GM23338 (cell line): ENCODE measurements around the gene GRHPR. TPM values are rescaled to one million over a fixed set of nuclear protein-coding genes. Genes with fewer than 3 reads are reported as not detected.

Source experiments
- ATAC-seq: fragments of 200-7000 bp; cut with Tn5 transposase; 3 replicates; pipeline ENCODE4 v1.9.1; 2020
- DNase-seq: peaks from one replicate; pipeline ENCODE4 v3.0.0-alpha.2; 2015; ENCODE audit warnings: low spot score
- H2AFZ ChIP-seq: fragments of 200-600 bp; sonication (generic); 2 replicates; pipeline ENCODE4 v1.8.0; 2016; ENCODE audit warnings: antibody characterized with exemption, mild to moderate bottlenecking, moderate library complexity
- H3F3A ChIP-seq: fragments of 200-600 bp; sonication (generic); replicated peaks from 2 replicates; pipeline ENCODE4 v1.8.0; 2017; ENCODE audit warnings: antibody characterized with exemption, mixed run types, low read depth
- H3K27ac ChIP-seq: fragments of 200-600 bp; sonication (generic); 2 replicates; pipeline ENCODE4 v1.6.1; 2016; ENCODE audit warnings: low read depth
- H3K27me3 ChIP-seq: fragments of 200-600 bp; sonication (generic); 2 replicates; pipeline ENCODE4 v1.8.0; 2016; ENCODE audit warnings: mild to moderate bottlenecking, mixed run types, moderate library complexity; ENCODE audit not compliant: insufficient read depth
- H3K36me3 ChIP-seq: fragments of 200-600 bp; sonication (generic); 2 replicates; pipeline ENCODE4 v1.8.0; 2016; ENCODE audit warnings: mild to moderate bottlenecking; ENCODE audit not compliant: insufficient read depth
- H3K4me1 ChIP-seq: fragments of 200-600 bp; sonication (generic); 2 replicates; pipeline ENCODE4 v1.8.0; 2016; ENCODE audit warnings: mild to moderate bottlenecking, moderate library complexity; ENCODE audit not compliant: insufficient read depth
- H3K4me2 ChIP-seq: fragments of 200-600 bp; sonication (generic); 2 replicates; pipeline ENCODE4 v1.7.1; 2017; ENCODE audit warnings: mixed run types
- H3K4me3 ChIP-seq: fragments of 200-600 bp; sonication (generic); 2 replicates; pipeline ENCODE4 v1.6.1; 2016; ENCODE audit warnings: mixed run types
- H3K79me2 ChIP-seq: fragments of 200-600 bp; sonication (generic); replicated peaks from 2 replicates; pipeline ENCODE4 v1.8.0; 2017; ENCODE audit warnings: mild to moderate bottlenecking; ENCODE audit not compliant: insufficient read depth
- H3K9me2 ChIP-seq: fragments of 200-600 bp; sonication (generic); 2 replicates; pipeline ENCODE4 v1.8.0; 2017; ENCODE audit not compliant: insufficient read depth
- H4K20me1 ChIP-seq: fragments of 200-600 bp; sonication (generic); replicated peaks from 2 replicates; pipeline ENCODE4 v1.8.0; 2017; ENCODE audit warnings: mild to moderate bottlenecking; ENCODE audit not compliant: insufficient read depth
- H3K27ac Mint-ChIP-seq: 2 replicates; pipeline ENCODE4 v1.8.0; 2020; ENCODE audit warnings: inconsistent platforms, mild to moderate bottlenecking, moderate library complexity, mixed read lengths
- H3K27me3 Mint-ChIP-seq: 3 replicates; pipeline ENCODE4 v1.8.0; 2022; ENCODE audit warnings: low read depth, mild to moderate bottlenecking, moderate library complexity, mixed read lengths, inconsistent platforms; ENCODE audit not compliant: insufficient read depth, poor library complexity
- H3K36me3 Mint-ChIP-seq: 3 replicates; pipeline ENCODE4 v1.8.0; 2021; ENCODE audit warnings: low read depth, mild to moderate bottlenecking, inconsistent platforms, moderate library complexity, mixed read lengths
- H3K4me1 Mint-ChIP-seq: 3 replicates; pipeline ENCODE4 v1.8.0; 2020; ENCODE audit warnings: mild to moderate bottlenecking, inconsistent platforms, mixed read lengths
- H3K4me3 Mint-ChIP-seq: 3 replicates; pipeline ENCODE4 v1.8.0; 2021; ENCODE audit warnings: moderate library complexity, mild to moderate bottlenecking, inconsistent platforms, mixed read lengths
- H3K9me3 Mint-ChIP-seq: 3 replicates; pipeline ENCODE4 v1.8.0; 2020; ENCODE audit warnings: moderate library complexity, mild to moderate bottlenecking, inconsistent platforms, mixed read lengths
- CREB1 ChIP-seq: fragments of 250-450 bp; sonication (Bioruptor Pico); IDR thresholded peaks from 2 replicates; pipeline ENCODE4 v1.5.0; 2020; ENCODE audit warnings: low read depth, mild to moderate bottlenecking, moderate library complexity
- CTCF ChIP-seq, 2 experiments: fragments of 200-600 bp in 1 of 2; sonication (generic) in 1 of 2; conservative IDR thresholded peaks; 2 replicates each; pipeline versions ENCODE4 v1.5.1 to v1.6.1; 2016 to 2017; ENCODE audit warnings: antibody characterized with exemption in 2 of 2, low read depth in 2 of 2, mild to moderate bottlenecking in 2 of 2, moderate library complexity in 1 of 2
- EZH2phosphoT487 ChIP-seq: fragments of 200-600 bp; sonication (generic); IDR thresholded peaks from one replicate; pipeline ENCODE4 v1.8.1; 2018; ENCODE audit warnings: antibody characterized with exemption; ENCODE audit not compliant: unreplicated experiment
- JUNB ChIP-seq: IDR thresholded peaks from one replicate; pipeline ENCODE4 v1.6.1; 2016; ENCODE audit warnings: antibody characterized with exemption; ENCODE audit not compliant: unreplicated experiment
- NANOG ChIP-seq: IDR thresholded peaks from 2 replicates; pipeline ENCODE4 v1.6.1; 2016; ENCODE audit warnings: antibody characterized with exemption, borderline replicate concordance
- POLR2AphosphoS5 ChIP-seq: IDR thresholded peaks from 2 replicates; pipeline ENCODE4 v1.6.1; 2016; ENCODE audit warnings: antibody characterized with exemption, low read depth
- ZNF331 ChIP-seq: fragments of 250-450 bp; sonication (Bioruptor Pico); IDR thresholded peaks from 2 replicates; pipeline ENCODE4 v1.5.0; 2020; ENCODE audit warnings: low read depth, mild to moderate bottlenecking, moderate library complexity
- polyA plus RNA-seq: library from polyadenylated mRNA; unstranded; fragments of >200 nt; fragmentation: Nextera tagmentation; extraction: Ambion mirVana; gene quantifications from 2 replicates; pipeline ENCODE4 v1.2.1, GENCODE V29; 2016
- total RNA-seq: library from RNA; depleted of rRNA; stranded (reverse); fragments of >200 nt; shearing (Covaris generic); gene quantifications from 2 replicates; pipeline ENCODE4 v1.2.3, GENCODE V29; 2014
- TF ChIP-seq, protein P1 (sequence below): fragments of 250-450 bp; sonication (Bioruptor Pico); IDR thresholded peaks from 2 replicates; pipeline ENCODE4 v1.5.0; 2020; ENCODE audit warnings: mild to moderate bottlenecking, moderate library complexity

The GRHPR gene
- total and polyA plus RNA-seq, 2 experiments from 2014 or later: 69.0 to 128 TPM

DNA sequence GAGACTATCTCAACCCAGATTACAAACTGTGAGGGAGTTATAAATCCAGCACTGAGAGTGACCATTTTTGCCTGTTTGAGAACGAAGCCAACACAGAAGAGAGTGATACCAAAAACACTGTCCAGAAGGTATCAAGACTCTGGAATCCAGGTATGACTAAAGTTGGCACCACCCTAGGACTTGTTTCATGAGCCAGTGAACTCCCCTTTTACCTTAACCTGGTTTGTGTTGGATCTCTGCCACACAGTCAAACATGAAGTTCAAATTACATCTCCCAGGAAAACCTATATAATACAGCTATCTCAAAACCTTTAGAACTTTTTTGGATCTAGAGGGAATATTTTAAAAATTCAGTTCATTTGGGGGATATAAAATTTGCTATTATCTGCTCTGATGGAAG, 31.3 kb downstream of the GRHPR start (continued):
- no peak for TF ChIP-seq ZNF331
- TF ChIP-seq, protein P1, sequence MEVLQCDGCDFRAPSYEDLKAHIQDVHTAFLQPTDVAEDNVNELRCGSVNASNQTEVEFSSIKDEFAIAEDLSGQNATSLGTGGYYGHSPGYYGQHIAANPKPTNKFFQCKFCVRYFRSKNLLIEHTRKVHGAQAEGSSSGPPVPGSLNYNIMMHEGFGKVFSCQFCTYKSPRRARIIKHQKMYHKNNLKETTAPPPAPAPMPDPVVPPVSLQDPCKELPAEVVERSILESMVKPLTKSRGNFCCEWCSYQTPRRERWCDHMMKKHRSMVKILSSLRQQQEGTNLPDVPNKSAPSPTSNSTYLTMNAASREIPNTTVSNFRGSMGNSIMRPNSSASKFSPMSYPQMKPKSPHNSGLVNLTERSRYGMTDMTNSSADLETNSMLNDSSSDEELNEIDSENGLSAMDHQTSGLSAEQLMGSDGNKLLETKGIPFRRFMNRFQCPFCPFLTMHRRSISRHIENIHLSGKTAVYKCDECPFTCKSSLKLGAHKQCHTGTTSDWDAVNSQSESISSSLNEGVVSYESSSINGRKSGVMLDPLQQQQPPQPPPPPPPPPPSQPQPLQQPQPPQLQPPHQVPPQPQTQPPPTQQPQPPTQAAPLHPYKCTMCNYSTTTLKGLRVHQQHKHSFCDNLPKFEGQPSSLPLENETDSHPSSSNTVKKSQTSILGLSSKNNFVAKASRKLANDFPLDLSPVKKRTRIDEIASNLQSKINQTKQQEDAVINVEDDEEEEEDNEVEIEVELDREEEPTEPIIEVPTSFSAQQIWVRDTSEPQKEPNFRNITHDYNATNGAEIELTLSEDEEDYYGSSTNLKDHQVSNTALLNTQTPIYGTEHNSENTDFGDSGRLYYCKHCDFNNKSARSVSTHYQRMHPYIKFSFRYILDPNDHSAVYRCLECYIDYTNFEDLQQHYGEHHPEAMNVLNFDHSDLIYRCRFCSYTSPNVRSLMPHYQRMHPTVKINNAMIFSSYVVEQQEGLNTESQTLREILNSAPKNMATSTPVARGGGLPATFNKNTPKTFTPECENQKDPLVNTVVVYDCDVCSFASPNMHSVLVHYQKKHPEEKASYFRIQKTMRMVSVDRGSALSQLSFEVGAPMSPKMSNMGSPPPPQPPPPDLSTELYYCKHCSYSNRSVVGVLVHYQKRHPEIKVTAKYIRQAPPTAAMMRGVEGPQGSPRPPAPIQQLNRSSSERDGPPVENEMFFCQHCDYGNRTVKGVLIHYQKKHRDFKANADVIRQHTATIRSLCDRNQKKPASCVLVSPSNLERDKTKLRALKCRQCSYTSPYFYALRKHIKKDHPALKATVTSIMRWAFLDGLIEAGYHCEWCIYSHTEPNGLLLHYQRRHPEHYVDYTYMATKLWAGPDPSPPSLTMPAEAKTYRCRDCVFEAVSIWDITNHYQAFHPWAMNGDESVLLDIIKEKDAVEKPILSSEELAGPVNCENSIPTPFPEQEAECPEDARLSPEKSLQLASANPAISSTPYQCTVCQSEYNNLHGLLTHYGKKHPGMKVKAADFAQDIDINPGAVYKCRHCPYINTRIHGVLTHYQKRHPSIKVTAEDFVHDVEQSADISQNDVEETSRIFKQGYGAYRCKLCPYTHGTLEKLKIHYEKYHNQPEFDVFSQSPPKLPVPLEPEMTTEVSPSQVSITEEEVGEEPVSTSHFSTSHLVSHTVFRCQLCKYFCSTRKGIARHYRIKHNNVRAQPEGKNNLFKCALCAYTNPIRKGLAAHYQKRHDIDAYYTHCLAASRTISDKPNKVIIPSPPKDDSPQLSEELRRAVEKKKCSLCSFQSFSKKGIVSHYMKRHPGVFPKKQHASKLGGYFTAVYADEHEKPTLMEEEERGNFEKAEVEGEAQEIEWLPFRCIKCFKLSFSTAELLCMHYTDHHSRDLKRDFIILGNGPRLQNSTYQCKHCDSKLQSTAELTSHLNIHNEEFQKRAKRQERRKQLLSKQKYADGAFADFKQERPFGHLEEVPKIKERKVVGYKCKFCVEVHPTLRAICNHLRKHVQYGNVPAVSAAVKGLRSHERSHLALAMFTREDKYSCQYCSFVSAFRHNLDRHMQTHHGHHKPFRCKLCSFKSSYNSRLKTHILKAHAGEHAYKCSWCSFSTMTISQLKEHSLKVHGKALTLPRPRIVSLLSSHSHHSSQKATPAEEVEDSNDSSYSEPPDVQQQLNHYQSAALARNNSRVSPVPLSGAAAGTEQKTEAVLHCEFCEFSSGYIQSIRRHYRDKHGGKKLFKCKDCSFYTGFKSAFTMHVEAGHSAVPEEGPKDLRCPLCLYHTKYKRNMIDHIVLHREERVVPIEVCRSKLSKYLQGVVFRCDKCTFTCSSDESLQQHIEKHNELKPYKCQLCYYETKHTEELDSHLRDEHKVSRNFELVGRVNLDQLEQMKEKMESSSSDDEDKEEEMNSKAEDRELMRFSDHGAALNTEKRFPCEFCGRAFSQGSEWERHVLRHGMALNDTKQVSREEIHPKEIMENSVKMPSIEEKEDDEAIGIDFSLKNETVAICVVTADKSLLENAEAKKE (CRISPR knock-in tag): no peak

DNA sequence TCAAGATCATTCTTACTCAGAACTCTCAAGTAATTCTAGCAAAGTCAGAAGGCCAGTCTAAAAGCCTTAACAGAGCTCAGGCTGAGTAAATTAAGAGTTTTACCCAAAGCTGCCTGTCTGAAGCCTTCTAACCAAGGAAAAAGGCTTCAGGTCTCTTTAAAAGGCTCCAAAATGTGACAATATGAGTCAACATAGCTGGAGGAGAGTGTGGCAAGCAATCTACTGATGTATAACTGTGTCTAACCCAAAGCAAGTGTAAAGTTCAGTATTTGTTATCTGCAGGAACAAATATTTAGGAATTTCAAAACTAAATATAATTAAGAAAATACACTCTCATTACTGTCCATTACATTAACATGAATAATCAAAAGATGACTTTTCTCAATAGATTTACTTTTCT, 31.7 kb downstream of the GRHPR start:
- H3K27me3 ChIP-seq: no peaks in the 10 kb centered on the region
- H3K9me2 ChIP-seq: no peaks in the 10 kb centered on the region
- H2AFZ ChIP-seq: no peak overlapping the region
- H3K4me2 ChIP-seq: no peak overlapping the region
- H3F3A ChIP-seq: peaks cover 3% of the 10 kb centered on the region; the same call in 1 of the 2 replicates
- no peak overlapping the region for H3K4me3 ChIP-seq
- peaks cover 18% of the 10 kb centered on the region; the same call in 2 of the 3 replicates for H3K36me3 Mint-ChIP-seq
- H4K20me1 ChIP-seq: peaks cover 74% of the 10 kb centered on the region
- no peaks in the 10 kb centered on the region for H3K27me3 Mint-ChIP-seq
- no peaks in the 10 kb centered on the region for H3K36me3 ChIP-seq
- peaks cover 26% of the 10 kb centered on the region; the same call in 2 of the 3 replicates for H3K4me1 Mint-ChIP-seq
- DNase-seq (no peak), ATAC-seq (no peak)
- H3K27ac ChIP-seq: no peak overlapping the region
- H3K27ac Mint-ChIP-seq: no peak overlapping the region
- H3K4me1 ChIP-seq: peaks cover 9% of the 10 kb centered on the region; the same call in 1 of the 2 replicates
- peaks cover 100% of the 10 kb centered on the region for H3K79me2 ChIP-seq
- no peak overlapping the region for H3K4me3 Mint-ChIP-seq
- no peaks in the 10 kb centered on the region for H3K9me3 Mint-ChIP-seq
- no peak for TF ChIP-seq JUNB
- TF ChIP-seq, protein P1 (CRISPR knock-in tag): no peak
- TF ChIP-seq POLR2AphosphoS5: no peak
- no peak for TF ChIP-seq ZNF331
- no peak for TF ChIP-seq NANOG
- no peak for TF ChIP-seq CTCF (conservative IDR thresholded peaks at IDR 0.05; ENCODE audit: low read depth in 2 of 2)
- no peak for TF ChIP-seq CREB1 (CRISPR knock-in tag)
- TF ChIP-seq EZH2phosphoT487: no peak
